IgD-negative memory B cell (primary cell): ENCODE results near the gene POU4F3. TPM values are rescaled to one million over a fixed set of nuclear protein-coding genes. Genes with fewer than 3 reads are reported as not detected.

ENCODE experiments used
- polyA plus RNA-seq: library from polyadenylated mRNA; unstranded; fragments of 300-500 nt; fragmentation: Illumina TruSeq; gene quantifications from one replicate; pipeline ENCODE4 v1.2.3, GENCODE V29; 2021

POU4F3 gene
- polyA plus RNA-seq, 1 donor from 2014 or later: not detected

Other genes starting within 250 kb of the POU4F3 start
- gene PLAC8L1, start 233.3 kb upstream of the POU4F3 start, polyA plus RNA-seq: not detected
- gene LARS1, start 156.2 kb upstream of the POU4F3 start, polyA plus RNA-seq: 96.1 TPM
- 4.8 TPM for gene RBM27, start 135.2 kb upstream of the POU4F3 start, polyA plus RNA-seq
- 41.3 TPM for gene TCERG1, start 108.5 kb downstream of the POU4F3 start, polyA plus RNA-seq
- gene GPR151, start 177.4 kb downstream of the POU4F3 start, polyA plus RNA-seq: not detected